ENCODE data around the gene SLC25A15.

- TF ChIP-seq, protein P1, sequence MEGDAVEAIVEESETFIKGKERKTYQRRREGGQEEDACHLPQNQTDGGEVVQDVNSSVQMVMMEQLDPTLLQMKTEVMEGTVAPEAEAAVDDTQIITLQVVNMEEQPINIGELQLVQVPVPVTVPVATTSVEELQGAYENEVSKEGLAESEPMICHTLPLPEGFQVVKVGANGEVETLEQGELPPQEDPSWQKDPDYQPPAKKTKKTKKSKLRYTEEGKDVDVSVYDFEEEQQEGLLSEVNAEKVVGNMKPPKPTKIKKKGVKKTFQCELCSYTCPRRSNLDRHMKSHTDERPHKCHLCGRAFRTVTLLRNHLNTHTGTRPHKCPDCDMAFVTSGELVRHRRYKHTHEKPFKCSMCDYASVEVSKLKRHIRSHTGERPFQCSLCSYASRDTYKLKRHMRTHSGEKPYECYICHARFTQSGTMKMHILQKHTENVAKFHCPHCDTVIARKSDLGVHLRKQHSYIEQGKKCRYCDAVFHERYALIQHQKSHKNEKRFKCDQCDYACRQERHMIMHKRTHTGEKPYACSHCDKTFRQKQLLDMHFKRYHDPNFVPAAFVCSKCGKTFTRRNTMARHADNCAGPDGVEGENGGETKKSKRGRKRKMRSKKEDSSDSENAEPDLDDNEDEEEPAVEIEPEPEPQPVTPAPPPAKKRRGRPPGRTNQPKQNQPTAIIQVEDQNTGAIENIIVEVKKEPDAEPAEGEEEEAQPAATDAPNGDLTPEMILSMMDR (IDR thresholded peaks at IDR 0.05), result no peak
- no peak for TF ChIP-seq EZH2 (IDR thresholded peaks at IDR 0.05; ENCODE audit: borderline replicate concordance, insufficient read depth, low read depth, low read length, poor library complexity, severe bottlenecking)
Measured at GRCh38 chr13:40799508-40799907, 10.1 kb downstream of the SLC25A15 start.
